GM20431 (cell line): ENCODE results near the gene RNF10.
"Not testable (repeated sequence)": the region's sequence is repeated elsewhere in the genome, so short reads cannot be mapped to it uniquely, and the experiment has no call there.

Experiments used
- in situ Hi-C: fragments of 300-500 bp; cut with MseI, MboI; formaldehyde crosslinking; loops from one replicate; pipeline ENCODE4 v1.15.0; 2020; ENCODE audit warnings: low sequenced_read_pairs; ENCODE audit not compliant: unreplicated experiment

RNF10 gene

DNA sequence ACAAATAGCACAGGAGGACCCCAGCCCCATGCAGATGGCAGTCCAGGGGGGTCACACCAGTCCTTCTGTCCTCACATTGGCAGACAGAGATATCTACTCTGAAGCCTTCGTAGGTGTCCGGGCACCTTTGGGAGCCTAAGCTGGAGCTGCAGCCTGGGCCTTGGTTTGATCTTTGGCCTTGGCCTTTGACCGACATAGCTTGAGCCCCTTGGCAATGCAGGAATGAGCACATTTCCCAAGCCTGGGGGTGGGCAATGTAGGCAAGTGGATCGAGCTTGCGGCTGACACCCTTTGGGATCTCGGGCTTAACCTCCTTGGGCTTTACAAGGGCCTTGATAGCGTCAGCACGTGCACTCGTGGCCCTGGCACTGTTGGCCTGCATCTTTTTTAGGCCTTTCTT, 11.6 kb upstream of the RNF10 start:
- in situ Hi-C loops: no loop called here

DNA sequence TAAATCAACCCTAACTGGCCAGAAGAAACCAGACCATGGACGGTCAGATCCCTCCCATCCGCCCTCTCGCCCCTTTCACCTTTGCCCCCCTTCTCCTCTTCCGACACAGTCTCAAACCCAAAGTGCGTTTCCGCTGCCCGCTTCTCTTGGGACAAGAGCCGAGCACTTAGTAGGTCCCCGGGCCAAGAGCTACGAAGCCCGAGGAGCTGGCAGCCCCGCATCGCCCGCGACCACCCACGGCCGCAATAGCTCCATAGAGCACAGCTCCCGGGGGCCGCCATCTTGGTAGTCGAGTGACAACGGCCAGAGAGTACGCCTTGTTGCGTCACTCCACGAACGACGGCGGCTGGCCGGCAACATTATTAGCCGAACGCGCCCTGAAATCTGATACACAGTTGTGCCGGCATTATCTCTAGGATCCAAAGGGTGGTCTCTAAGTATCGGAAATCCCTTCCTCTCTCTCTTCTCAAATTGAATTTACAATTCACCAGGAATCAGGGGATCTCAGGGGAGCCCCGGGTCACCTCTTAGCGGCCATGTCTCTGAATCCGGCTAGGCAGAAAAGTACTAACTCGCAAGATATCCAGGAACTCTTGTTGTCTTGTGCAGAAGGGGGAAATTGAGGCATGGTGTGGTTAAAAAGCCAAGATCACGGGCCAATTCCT, 5.2 kb upstream of the RNF10 start, which contains the start of gene COQ5:
Gene COQ5, minus strand, starts transcription at position 298 of the 665 bp plus-strand sequence. Its CDS starts 17 bp downstream, at position 281.
- in situ Hi-C loops: no loop called here

DNA sequence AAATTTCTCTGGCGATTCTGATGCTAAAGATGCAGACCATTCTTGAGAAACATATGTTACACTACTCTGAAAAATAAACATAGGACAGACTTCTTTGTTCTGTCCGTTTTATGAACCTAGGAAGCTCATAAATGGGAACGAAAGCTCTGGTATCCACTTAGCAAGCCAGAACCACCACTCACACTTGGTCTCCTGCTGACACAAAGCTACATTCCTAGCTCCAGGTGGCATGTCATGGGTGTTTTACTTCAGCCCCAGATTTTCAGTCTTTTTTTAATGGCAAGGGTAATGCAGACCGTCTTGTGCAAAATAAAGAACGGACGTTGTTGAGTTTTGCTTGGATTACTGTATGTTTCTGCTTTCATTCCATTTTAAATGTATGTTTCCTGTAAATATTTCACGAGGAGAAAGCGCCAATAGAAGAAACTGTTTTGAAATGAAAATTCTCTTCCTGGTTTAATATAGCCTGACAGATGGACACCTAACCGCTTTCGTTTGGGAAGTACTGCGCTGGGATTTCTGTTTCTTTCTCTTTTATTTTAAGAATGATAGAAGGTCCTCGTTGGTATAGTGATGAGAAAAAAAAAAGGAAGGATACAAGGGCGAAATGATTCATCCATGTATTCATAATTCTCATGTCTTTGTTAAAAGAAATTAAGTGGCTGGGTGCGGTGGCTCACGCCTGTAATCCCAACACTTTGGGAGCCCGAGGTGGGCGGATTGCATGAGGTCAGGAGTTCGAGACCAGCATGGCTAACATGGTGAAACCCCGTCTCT, 4.3 kb upstream of the RNF10 start:
- in situ Hi-C loops: no loop called here

DNA sequence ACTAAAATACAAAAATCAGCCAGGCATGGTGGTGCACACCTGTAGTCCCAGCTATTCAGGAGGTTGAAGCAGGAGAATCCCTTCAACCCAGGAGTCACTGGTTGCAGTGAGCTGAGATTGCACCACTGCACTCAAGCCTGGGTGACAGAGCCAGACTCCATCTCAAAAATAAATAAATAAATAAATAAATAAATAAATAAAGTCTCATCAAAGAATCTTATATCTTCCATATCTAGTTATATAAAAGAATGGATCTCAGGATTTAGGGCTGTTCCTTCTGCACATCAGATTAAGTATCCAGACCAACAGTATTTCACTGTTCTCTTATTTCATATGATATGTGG, 3.8 kb upstream of the RNF10 start:
- in situ Hi-C loops: not testable (repeated sequence)

DNA sequence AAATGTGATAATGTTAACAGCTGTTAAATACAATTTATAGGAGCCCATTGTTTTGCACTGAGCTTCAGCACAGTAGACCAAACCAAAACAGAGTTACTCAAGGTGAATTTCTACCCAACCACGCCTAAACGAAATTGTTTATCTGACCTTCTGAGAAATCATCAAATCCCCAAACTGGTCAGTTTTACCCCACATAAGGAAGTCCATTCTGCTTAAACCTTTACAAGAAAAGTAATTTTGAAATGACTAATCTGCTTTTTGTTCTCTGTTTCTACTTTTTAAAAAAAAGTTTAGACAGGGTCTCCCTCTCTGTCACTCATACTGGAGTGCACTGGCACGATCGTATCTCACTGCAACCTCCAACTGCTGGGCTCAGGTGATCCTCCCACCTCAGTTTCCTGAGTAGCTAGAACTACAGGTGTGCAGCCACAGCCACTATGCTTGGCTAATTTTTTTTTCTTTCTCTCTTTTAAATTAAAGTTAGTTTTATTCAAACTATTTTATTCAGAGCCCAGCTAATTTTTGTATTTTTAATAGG, 1.4 kb upstream of the RNF10 start:
- in situ Hi-C loops: no loop called here

DNA sequence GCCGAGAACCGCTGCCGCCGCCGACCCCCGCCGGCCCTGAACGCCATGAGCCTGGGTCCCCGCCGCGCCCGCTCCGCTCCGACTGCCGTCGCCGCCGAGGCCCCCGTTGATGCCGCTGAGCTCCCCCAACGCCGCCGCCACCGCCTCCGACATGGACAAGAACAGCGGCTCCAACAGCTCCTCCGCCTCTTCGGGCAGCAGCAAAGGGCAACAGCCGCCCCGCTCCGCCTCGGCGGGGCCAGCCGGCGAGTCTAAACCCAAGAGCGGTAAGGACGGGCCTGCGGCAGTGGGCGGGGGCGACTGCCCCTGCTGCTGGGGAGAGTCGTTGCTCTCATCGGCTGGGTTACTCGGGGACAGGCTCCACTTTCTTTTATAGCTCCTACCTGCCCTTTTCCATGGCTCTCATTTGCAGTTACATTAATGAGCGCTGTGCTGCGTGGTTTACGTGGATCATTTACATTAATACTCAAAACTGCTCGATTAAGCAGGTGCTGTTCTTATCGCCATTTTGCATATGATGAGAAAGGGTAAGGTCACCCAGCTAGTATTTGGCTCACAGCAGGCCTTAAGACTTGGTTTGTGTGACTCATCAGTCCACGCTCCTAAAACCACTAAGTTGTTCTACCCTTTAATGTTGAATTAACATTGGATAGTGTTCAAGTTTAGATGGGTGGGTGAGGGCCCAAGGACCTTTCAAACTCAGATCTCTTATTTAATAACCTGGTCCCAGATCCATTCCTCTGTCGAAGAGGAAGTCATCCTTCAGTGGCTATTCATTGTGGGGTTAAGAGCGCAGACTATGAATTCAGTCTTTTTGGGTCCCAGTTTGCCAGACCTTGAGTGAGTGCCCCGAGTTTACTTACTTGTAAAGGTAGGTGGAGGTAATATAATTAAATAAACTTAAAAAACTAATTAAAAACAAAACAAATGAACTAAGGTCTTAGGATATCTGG, 823 bp downstream of the RNF10 start:
- in situ Hi-C loops: no loop called here

DNA sequence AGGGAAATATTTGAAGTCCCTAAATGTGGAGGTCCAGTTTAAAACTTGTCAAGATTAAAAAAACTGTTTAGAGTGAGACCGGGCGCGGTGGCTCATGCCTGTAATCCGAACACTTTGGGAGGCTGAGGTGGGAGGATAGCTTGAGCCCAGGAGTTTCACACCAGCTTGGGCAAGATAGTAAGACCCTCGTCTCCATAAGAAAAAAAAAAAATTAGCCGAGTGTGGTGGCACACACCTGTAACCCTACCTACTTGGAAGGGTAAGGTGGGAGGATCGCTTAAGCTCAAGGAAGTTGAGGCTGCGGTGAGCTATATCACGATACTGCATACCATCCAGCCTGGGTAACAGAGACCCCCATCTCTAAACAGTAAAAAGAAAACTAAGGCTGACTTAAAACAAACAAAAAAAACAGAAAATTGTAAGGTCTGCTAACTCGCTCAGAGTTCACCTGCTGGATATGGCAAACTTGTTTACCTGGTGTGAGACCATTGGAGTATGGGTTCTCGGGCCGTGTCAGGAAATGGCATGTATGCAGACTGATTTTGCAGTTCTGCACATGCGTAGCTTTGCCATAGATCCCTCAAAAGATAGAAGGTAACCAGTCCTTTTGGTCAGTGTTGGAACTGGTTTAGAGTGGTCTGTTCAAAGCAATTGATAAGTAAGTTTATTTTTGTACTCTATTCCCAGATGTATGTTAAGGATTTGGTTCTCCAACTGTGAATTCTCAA, 2.1 kb downstream of the RNF10 start:
- in situ Hi-C loops: no loop called here

DNA sequence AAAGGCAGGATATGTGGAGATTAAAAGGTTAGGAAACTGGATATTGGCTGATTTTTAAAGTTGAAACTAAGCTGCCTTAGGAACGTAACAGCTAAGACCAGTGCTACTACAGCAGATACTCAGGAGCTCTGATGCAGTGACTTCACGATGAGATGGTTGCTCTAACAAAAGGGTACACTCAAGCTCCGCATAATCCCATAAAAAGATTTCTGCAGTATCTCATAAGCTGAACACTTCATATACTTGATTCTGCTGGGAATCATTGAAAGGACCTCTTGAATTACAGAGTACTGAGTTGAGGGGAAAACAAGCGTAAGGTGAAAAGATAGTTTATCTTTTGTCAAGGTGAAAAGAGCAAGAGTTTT, 3.7 kb downstream of the RNF10 start:
- in situ Hi-C loops: no loop called here

DNA sequence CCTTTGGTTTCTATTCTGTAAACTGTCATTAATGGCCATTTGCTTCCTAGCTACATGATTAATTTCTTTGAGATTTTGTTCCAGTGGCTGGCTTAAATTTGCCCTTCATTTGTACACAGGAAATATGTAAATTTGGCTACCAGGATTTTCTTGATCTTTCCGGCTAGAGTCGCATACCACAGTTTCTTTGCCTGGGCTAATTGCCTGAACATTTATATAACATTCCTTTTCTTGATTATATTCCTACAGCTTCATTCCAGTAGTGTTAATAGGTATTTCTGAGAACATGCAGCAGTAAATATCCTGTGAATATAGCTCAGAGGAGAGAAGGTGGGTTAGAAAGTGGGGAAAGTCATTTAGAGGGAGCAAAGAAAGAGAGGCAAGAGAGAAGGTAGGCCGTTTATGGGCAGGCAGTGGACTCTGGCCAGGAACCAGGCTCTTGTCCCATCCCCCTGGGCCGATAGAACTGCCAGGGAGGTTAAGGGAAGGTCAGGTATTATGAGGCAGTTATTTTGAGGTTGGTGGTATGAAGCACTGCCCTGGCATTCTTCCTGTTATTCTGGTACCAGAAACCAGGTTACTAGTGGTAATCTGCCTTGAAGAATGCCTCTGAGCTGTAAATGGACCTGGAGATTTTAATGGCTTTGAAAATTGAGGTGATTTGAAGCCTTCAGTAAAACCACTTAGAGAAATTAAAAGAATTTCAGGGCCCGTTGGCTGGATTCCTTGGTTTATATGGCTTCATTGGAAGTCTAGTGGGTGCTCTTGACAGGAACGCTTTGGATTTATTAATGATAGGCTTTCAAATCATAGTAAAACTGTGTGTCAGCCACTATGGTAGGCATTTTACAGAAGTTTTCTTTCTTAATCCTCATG, 4.4 kb downstream of the RNF10 start:
- in situ Hi-C loops: no loop called here

DNA sequence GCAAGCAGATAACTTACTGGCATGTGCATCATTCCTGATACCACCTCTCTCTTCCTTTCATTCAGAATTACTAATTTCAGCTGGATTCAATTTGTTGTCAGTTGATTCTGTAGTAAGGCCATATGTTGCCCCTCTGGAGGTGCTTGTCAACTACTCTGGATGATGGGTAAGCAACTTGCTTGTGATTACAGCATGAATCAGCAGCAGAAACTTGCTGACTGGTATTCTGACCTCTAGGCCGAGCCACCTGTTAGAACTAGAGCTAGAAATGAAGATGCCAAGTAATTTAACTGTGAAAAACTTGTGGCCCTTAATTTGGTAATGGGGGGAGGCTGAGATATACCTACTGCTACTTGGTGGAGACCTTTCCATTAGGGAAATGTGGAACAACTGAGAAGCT, 5.1 kb downstream of the RNF10 start:
- in situ Hi-C loops: no loop called here

DNA sequence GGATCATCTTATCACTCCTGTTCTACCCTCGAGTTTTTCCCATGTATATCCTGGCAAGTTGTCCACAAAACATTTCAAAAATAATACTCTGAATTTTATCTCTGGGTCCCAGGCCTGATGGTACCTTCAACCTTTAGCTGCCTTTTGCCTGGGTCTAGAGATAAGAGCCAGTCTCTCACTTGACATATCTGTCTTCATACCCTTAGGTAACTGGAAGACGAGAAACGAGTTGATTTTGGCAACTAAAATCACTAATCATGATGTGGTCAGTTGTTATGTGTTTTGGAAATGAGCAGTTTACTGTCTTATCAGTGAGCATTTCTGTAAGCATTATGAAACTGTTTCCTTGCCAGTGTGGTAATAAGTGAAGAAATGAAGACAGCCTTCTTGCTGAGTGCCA, 6.3 kb downstream of the RNF10 start:
- in situ Hi-C loops: no loop called here

DNA sequence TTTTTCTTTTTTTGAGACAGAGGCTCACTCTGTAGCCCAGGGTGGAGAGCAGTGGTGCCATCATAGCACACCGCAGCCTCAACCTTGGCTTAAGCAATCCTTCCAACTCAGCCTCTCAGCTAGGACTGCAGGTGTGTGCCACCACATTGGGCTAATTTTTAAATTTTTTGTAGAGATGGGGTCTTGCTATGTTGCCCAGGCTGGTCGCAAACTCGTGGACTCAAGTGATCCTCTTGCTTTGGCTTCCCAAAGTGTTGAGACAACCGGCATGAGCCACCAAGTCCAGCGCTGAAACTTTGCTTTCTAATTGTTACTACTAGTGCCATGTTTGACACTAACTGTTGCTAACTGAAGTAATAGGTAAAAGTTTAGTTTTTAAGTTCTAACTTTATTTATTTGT, 8.0 kb downstream of the RNF10 start:
- in situ Hi-C loops: no loop called here

DNA sequence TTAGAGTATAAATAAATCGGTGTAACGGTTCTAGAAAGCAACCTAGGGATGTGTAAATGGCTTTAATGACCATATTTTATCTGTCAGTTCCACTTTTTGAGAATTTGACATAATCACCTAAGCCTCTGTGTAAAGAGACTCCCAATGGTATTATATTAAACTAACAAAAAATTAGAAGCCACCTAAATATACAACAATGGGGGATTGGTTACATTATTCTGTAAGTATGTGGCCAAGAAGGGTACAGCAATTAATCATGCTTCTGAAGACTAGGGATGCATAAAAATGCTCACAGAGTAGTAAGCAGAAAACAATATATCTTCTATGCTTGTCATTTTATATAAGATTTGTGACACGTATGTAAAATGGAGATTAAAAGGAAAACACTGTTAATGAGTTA, 10.5 kb downstream of the RNF10 start:
- in situ Hi-C loops: no loop called here

DNA sequence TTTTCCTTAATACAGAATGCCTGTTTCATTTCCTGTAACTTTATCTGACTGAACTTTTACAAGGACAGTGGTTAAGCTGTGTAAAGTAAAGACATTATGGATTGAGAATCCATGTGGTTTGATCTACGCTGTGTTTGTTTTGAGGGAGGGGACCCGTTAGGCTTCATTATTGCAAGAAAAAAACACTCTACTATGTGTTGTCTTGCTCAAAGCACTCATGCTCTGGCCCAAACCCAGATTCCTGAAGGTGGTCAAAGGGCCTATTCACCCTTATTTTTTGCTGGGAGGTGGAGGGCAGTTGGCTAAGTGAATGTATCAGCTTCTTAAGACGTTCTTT, 11.9 kb downstream of the RNF10 start:
- in situ Hi-C loops: no loop called here

DNA sequence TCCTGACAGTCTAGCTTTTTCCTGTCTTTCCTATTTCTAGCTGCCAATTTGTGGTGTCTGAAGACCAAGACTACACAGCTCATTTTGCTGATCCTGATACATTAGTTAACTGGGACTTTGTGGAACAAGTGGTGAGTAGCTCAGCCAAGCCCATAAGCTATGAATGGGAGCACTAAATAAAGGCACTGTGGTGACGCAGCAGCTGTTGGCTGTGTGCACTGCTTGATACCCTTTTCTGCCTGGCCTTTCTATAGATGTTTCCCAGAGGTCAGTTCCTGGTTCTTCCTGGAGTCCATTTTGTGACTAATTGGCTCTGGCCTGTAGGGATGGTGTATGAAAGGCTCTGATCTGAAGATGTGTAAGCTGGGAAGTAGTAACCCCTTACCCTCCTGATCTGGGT, 20.5 kb downstream of the RNF10 start:
- in situ Hi-C loops: no loop called here

DNA sequence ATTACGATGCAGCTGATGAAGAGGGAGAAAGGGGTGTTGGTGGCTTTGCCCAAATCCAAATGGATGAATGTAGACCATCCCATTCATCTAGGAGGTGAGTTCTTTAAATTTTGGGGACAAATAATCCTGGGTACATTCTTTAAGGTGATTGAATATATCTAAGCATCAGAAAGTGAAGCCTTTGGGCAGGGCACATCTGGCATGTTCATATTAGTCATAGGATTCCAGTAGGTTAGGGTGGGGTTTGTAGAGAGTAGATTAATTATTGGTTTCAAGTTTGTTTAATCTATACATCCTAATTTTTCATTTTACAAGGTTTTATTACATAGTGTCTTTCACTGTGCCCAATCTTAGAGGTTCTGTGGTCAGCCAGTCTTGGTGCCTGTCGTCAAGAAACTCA, 23.4 kb downstream of the RNF10 start:
- in situ Hi-C loops: no loop called here

DNA sequence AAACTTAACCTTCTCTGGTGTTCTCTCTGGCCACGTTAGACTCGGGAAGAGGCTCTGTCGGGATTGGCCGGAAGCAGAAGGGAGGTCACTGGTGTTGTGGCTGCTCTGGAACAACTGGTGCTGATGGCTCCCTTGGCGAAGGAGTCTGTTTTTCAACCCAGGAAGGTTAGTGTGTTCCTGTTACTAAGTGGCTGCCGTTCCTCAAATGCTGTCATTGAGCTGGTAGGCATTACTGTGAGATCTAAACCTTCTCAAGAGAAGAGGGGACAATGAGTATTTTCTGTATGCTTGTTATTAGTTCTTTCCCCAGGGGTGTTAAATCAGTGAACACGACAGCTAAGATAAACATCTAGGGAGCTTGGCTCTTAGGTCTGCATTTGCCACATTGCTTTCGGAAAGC, 28.8 kb downstream of the RNF10 start:
- in situ Hi-C loops: no loop called here

DNA sequence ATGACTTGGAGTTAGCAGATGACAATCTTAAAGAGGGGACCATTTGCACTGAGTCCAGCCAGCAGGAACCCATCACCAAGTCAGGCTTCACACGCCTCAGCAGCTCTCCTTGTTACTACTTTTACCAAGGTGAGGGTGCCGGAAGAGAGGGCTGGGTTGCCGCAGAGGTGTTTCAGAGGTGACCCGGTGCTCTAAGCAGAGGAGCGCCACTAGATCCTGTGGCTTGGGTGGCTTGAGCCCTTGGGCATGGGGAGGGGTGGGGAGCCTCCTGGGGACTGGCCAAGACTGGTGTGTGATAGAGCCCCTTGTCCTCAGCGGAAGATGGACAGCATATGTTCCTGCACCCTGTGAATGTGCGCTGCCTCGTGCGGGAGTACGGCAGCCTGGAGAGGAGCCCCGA, 29.3 kb downstream of the RNF10 start:
- in situ Hi-C loops: no loop called here

DNA sequence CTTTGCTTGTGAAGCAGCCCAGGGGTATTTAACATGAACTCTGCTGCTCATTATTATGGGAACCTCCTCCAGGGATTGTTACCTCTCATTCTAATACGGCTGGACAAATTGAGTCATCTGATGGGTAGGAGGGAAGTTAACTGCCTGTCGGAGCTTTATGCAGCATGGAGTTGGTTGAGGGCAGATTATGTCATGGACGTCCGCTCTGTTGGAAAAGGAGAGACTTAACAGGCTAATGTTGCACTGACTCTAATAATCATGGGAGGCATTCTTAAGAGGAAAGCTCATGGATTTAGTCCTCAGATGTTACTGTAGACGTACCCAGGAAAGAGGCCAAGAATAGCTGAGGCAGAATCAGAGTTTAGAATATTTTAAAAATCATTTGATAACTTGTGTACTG, 37.1 kb downstream of the RNF10 start:
- in situ Hi-C loops: no loop called here
